Measurements from ENCODE around the gene HCN4.

GRCh38 chr15:73394782-73395181 is 26.0 kb upstream of the HCN4 start:
- no peak for TF ChIP-seq CTCF (IDR thresholded peaks at IDR 0.05)
- TF ChIP-seq EP300 (IDR thresholded peaks at IDR 0.05), result no peak
- no peak for TF ChIP-seq POLR2AphosphoS5 (IDR thresholded peaks at IDR 0.05)

Data from esophagus muscularis mucosa (tissue), 4 donors.